HAP-1 (cell line): ENCODE measurements around the gene KRTAP10-3.
"Not testable (repeated sequence)": the region's sequence is repeated elsewhere in the genome, so short reads cannot be mapped to it uniquely, and the experiment has no call there.

Experiments
- DNase-seq, 2 experiments: peaks; one replicate each; pipeline ENCODE4 v3.0.0-alpha.2; 2016 to 2020; ENCODE audit warnings: low spot score in 2 of 2
- H3K27me3 ChIP-seq: fragments of 250-450 bp; sonication (Bioruptor Pico); 2 replicates; pipeline ENCODE4 v1.5.1; 2020; ENCODE audit warnings: low read depth, mild to moderate bottlenecking, moderate library complexity
- H3K36me3 ChIP-seq: fragments of 250-450 bp; sonication (Bioruptor Pico); replicated peaks from 2 replicates; pipeline ENCODE4 v1.5.1; 2020; ENCODE audit warnings: mild to moderate bottlenecking
- H3K4me1 ChIP-seq: fragments of 250-450 bp; sonication (Bioruptor Pico); 2 replicates; pipeline ENCODE4 v1.5.1; 2020; ENCODE audit warnings: mild to moderate bottlenecking
- H3K4me3 ChIP-seq: fragments of 250-450 bp; sonication (Bioruptor Pico); 2 replicates; pipeline ENCODE4 v1.5.1; 2020; ENCODE audit warnings: mild to moderate bottlenecking, moderate library complexity
- H3K9me3 ChIP-seq: fragments of 250-450 bp; sonication (Bioruptor Pico); 2 replicates; pipeline ENCODE4 v1.5.1; 2020; ENCODE audit warnings: mild to moderate bottlenecking, moderate library complexity
- in situ Hi-C: fragments of 300-500 bp; cut with MboI; formaldehyde crosslinking; loops from 3 replicates; pipeline ENCODE4 v1.14.3; 2020; ENCODE audit warnings: low sequenced_read_pairs, inconsistent platforms, mixed read lengths

Gene KRTAP10-3

DNA sequence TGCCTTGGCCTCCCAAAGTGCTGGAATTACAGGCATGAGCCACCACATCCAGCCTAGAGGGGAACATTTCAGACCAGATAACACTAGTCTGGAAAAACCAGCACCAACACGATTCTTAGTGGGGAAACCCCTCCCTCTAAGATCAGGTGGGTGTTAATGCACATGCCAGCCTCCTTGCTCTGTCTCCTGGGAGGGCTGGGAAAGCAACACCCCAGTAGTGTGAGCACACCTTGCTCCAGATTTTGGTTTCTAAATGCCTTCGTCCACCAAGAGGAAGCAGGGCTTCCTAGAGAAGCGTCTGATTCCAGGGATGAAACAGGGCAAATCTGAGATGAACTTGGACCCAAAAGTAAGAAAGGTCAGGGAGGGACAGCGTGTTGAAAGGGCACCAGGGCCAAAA lies 12.7 kb upstream of the KRTAP10-3 start:
- Histone ChIP-seq H3K27me3 (no peaks in the 10 kb centered on the region), H3K4me1 (no peaks in the 10 kb centered on the region), H3K9me3 (no peaks in the 10 kb centered on the region), H3K36me3 (no peaks in the 10 kb centered on the region), H3K4me3 (no peak overlapping the region)
- in situ Hi-C loops: no loop called here
- no peak for DNase-seq

DNA sequence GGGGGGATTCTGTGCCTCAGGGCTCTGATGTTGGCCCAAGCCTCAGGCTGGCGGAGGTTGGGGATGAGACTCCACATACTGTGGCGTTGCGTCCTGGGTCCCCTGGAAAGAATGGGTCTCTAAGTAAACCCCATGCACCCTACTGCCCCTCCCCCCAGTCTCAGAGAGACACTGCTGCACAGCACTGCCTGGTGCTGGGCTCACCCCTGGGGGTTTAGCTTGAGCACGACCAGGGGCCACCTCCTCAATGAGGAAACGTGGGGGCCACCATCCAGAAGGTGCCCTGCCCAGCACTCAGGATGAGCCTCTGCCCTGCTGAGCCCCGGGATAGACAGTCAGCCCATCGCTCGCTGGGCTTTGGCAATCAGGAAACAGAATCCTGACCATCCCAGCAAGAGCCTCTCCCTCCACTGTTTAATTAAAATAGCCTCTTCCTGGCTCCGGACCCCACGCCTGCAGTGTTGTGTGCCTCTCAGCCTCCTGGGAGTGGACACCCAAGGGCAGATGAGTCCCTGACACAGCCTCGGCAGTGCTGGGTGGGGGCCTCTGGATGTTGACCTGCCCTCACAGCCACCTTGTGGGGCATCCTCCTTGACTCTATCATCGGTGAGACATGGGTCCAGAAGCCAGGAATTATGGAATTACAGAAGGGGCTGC lies 11.4 kb upstream of the KRTAP10-3 start:
- in situ Hi-C loops: no loop called here
- no peak for DNase-seq
- no peak overlapping the region for H3K4me3 ChIP-seq
- H3K9me3 ChIP-seq: no peaks in the 10 kb centered on the region
- H3K4me1 ChIP-seq: no peaks in the 10 kb centered on the region
- H3K36me3 ChIP-seq: no peaks in the 10 kb centered on the region
- H3K27me3 ChIP-seq: no peaks in the 10 kb centered on the region

- DNase-seq: no peak
- Histone ChIP-seq H3K4me1 (no peaks in the 10 kb centered on the region), H3K4me3 (no peak overlapping the region), H3K36me3 (no peaks in the 10 kb centered on the region), H3K27me3 (no peaks in the 10 kb centered on the region), H3K9me3 (no peaks in the 10 kb centered on the region)
- in situ Hi-C loops: no loop called here
Measured at GRCh38 chr21:44568667-44569556, 10.3 kb upstream of the KRTAP10-3 start.

DNA sequence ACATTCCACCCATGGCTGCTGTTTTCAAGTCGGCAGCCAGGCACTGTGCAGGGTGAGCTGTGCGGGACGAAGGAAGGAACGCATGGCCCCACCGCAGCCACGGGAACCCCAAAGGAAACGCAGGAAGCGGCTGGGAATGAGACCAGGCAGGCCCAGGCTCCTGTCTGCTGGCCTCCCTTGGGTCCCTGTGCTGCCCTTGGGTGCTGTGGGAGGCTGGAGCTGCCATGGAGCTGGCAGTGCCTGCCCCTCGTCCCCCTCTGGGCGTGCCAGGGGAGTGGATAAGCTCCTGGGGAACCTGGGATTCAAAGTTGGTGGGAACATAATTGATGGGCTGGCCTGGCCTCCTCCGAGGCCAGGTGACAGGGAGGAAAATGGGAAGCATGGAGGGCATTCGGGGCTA lies 9.7 kb upstream of the KRTAP10-3 start:
- Histone ChIP-seq H3K36me3 (no peaks in the 10 kb centered on the region), H3K27me3 (no peaks in the 10 kb centered on the region), H3K4me3 (no peak overlapping the region), H3K4me1 (no peaks in the 10 kb centered on the region), H3K9me3 (no peaks in the 10 kb centered on the region)
- DNase-seq: no peak
- in situ Hi-C loops: no loop called here

DNA sequence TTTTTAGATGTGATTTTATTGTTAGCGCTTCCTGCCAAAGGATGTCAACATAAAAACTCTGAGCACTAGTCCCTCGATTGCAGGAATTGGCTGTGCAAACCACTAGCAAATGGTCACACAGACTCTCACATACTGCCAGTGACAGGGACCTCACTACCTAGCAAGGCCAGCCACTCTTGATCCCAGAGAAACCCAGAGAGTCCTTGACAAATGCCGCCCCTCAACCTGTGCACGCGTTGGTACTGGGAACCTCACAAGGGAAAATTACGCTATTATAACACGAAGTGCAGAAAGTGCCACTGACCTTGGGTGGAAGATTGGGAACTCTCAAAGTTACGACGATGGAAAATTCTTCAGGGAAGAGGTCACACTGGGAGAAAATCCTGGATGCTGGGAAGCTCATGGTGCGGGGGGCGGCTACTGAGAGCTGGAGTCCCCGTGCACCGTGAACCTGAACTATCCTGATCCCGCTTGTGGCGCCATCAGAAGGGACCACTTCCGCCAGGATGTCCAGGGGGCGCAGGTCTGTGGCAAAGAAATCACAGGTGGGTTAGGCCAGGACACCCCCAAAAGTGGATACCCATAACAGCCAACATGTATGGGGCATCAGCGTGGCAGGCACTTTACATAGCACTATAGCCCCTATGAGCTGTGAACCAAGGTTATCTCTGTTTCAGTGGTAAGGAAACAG lies 9.0 kb upstream of the KRTAP10-3 start:
- Histone ChIP-seq H3K27me3 (no peaks in the 10 kb centered on the region), H3K4me3 (no peak overlapping the region), H3K36me3 (no peaks in the 10 kb centered on the region), H3K9me3 (no peaks in the 10 kb centered on the region), H3K4me1 (no peaks in the 10 kb centered on the region)
- no peak for DNase-seq
- in situ Hi-C loops: no loop called here

DNA sequence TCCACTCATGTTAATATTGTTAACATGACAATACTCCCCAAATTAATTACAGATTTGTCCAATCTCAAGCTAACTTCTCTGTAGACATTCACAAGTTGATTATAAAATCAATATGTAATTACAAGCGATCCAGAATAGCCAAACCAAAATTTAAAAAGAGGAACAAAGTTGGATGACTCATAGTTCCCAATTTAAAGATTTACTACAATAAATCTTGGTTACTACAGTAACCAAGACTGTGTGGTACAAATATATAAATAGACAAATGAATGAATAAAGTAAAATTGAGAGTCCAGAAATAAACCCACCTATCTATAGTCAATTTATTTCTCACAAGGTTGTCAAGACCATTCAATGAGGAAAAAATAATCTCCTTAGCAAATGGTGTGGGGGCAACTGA lies 7.8 kb upstream of the KRTAP10-3 start:
- Histone ChIP-seq H3K4me1 (no peaks in the 10 kb centered on the region), H3K36me3 (no peaks in the 10 kb centered on the region), H3K4me3 (no peak overlapping the region), H3K9me3 (no peaks in the 10 kb centered on the region), H3K27me3 (no peaks in the 10 kb centered on the region)
- no peak for DNase-seq
- in situ Hi-C loops: no loop called here

DNA sequence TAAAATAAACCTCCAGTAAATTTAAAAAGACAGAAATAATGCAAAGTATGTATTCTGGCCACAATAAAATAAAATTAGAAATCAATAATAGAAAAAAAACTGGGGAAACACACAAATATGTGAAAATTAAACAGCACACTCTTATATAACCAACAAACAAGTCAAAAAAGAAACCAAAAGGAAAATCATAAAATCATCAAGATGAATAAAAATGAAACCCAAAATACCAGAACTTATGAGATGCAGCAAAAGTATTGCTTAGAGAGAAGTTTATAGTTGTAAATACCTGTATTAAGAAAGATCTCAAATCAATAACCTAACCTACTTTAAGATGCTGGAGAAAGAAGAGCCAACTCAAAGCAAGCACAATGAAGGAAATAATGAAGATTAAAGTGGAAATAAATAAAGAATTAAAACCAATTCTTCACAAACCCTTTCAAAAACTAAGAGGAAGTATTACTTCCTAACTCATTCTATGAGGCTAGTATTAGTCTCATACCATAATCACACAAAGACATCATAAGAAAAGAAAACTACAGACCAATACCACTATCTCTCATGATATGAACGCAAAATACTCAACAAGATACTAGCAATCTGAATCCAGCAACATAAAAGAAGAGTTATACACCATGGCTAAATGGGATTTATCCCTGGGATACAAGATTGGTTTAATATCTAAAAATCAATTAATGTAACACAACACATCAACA lies 6.4 kb upstream of the KRTAP10-3 start:
- Histone ChIP-seq H3K4me1 (no peaks in the 10 kb centered on the region), H3K4me3 (no peak overlapping the region), H3K36me3 (no peaks in the 10 kb centered on the region), H3K9me3 (no peaks in the 10 kb centered on the region), H3K27me3 (no peaks in the 10 kb centered on the region; the same call in 1 of the 2 replicates)
- in situ Hi-C loops: no loop called here
- no peak for DNase-seq

DNA sequence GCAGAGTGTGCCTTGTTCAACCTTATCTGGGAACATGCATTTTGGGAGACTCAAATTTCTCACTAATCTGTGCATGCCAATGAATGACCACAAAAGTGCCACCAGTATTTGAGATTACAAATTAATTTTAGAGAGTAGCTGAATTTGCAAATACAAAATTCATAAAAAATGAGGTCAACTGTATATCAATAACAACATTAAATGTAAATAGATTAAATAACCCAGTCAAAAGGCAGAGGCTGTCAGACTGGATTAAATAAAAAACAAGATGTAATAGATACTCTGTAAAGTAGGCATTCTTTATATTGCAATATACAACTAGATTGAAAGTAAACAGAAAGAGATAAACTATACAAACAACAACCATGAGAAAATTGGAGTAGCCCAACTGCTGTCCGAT lies 5.5 kb upstream of the KRTAP10-3 start:
- no peak for DNase-seq
- no peaks in the 10 kb centered on the region for H3K9me3 ChIP-seq
- no peaks in the 10 kb centered on the region for H3K36me3 ChIP-seq
- H3K4me3 ChIP-seq: no peak overlapping the region
- in situ Hi-C loops: no loop called here
- H3K27me3 ChIP-seq: no peaks in the 10 kb centered on the region; the same call in 1 of the 2 replicates
- no peaks in the 10 kb centered on the region for H3K4me1 ChIP-seq

DNA sequence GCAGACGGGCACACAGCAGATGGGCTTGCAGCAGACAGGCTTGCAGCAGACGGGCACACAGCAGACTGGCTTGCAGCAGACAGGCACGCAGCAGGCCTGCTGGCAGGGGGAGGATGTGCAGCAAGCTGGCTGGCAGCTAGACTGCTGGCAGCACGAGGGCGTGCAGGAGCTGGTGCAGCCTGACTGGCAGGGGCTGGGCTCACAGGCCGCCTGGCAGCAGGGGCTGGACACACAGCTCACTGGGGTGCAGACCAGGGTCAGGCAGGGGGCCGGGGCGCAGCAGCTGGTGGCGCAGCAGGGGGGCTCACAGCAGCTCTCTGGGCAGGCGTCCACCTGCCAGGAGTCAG lies 293 bp downstream of the KRTAP10-3 start:
- H3K4me1 ChIP-seq, H3K36me3 ChIP-seq, H3K9me3 ChIP-seq, H3K4me3 ChIP-seq, in situ Hi-C loops, DNase-seq: not testable (repeated sequence)
- peaks cover 22% of the 10 kb centered on the region for H3K27me3 ChIP-seq

- Histone ChIP-seq H3K36me3 (no peaks in the 10 kb centered on the region), H3K9me3 (no peaks in the 10 kb centered on the region), H3K27me3 (peaks cover 25% of the 10 kb centered on the region), H3K4me1 (no peaks in the 10 kb centered on the region), H3K4me3 (no peak overlapping the region)
- no peak for DNase-seq
- in situ Hi-C loops: no loop called here
Measured at GRCh38 chr21:44557491-44558328, 885 bp downstream of the KRTAP10-3 start.

DNA sequence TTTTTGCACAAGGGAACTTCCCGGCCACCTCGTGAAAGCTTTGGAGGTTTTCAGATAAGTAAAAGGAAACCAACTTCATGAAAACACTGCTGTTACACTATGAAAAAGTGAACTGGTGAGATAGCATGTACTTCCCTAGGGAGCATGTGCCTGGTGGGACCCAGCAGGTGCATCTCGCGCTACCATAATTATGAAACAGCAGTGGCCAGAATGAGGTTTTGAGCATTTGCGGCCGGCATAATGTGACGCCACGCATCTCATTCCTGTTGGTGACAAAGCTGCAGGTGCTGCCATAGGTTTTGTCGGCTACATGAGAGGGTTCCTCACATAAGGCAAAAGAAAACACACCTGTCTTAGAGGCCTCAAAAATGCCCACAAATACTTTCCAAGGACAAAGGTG lies 1.7 kb downstream of the KRTAP10-3 start:
- peaks cover 25% of the 10 kb centered on the region for H3K27me3 ChIP-seq

GRCh38 chr21:44555200-44555875 lies 3.3 kb downstream of the KRTAP10-3 start:
- H3K4me1 ChIP-seq: no peaks in the 10 kb centered on the region
- in situ Hi-C loops: no loop called here
- DNase-seq: no peak
- H3K4me3 ChIP-seq: no peak overlapping the region
- H3K27me3 ChIP-seq: peaks cover 25% of the 10 kb centered on the region
- no peaks in the 10 kb centered on the region for H3K9me3 ChIP-seq
- no peaks in the 10 kb centered on the region for H3K36me3 ChIP-seq

More for the DNA sequence above, 1.7 kb downstream of the KRTAP10-3 start:
- Histone ChIP-seq H3K9me3 (no peaks in the 10 kb centered on the region), H3K4me1 (no peaks in the 10 kb centered on the region), H3K4me3 (no peak overlapping the region), H3K36me3 (no peaks in the 10 kb centered on the region)
- in situ Hi-C loops: no loop called here
- no peak for DNase-seq
